Right lobe of liver (tissue), 6 donors: Measurements from ENCODE around the gene ADH7. TPM values are rescaled to one million over a fixed set of nuclear protein-coding genes. Genes with fewer than 3 reads are reported as not detected.

ENCODE experiments used
- ATAC-seq, 4 donors: fragments of 200-7000 bp; cut with Tn5 transposase; one replicate each; pipeline ENCODE4 v1.9.1; 2020; ENCODE audit warnings: mild to moderate bottlenecking in 4 of 4, moderate library complexity in 4 of 4
- DNase-seq, 3 donors: peaks; one replicate each; pipeline ENCODE4 v3.0.0-alpha.2; 2020
- H3K27ac ChIP-seq, 3 donors: fragments of 200-600 bp; one replicate each; pipeline ENCODE4 v1.8.0; 2022
- H3K27me3 ChIP-seq, 2 donors: fragments of 200-600 bp; one replicate each; pipeline ENCODE4 v1.8.0; 2022
- H3K36me3 ChIP-seq, 4 donors: fragments of 200-600 bp; sonication (generic) in 1 of 4; one replicate each; pipeline versions ENCODE4 v1.5.1 to v1.8.0; 2017 to 2022; ENCODE audit warnings: control low read depth in 1 of 4
- H3K4me1 ChIP-seq, 4 donors: fragments of 200-600 bp; sonication (generic) in 1 of 4; one replicate each; pipeline versions ENCODE4 v1.5.1 to v1.8.0; 2017 to 2022; ENCODE audit warnings: control low read depth in 1 of 4
- H3K4me3 ChIP-seq, 3 donors: fragments of 200-600 bp; one replicate each; pipeline ENCODE4 v1.8.0; 2022
- H3K9me3 ChIP-seq, 4 donors: fragments of 200-600 bp; sonication (generic) in 1 of 4; one replicate each; pipeline versions ENCODE4 v1.5.1 to v1.8.0; 2017 to 2022; ENCODE audit warnings: control low read depth in 1 of 4
- CTCF ChIP-seq, 4 donors: fragments of 200-600 bp in 3 of 4; fragments of 450-650 bp in 1 of 4; IDR thresholded peaks; one replicate each; pipeline versions ENCODE4 v1.5.1 to v1.8.0; 2016 to 2022; ENCODE audit warnings: antibody characterized with exemption in 4 of 4, mild to moderate bottlenecking in 2 of 4
- POLR2A ChIP-seq: fragments of 450-650 bp; IDR thresholded peaks from one replicate; pipeline ENCODE4 v1.6.1; 2017; ENCODE audit warnings: antibody characterized with exemption, mild to moderate bottlenecking
- WGBS: methylation state at CpG from one replicate; pipeline ENCODE4 v1.1.6; 2018; ENCODE audit warnings: low coverage, low lambda C conversion rate; ENCODE audit not compliant: insufficient coverage; ENCODE audit errors: missing lambda C conversion rate; 5-methylcytosine and 5-hydroxymethylcytosine counted together
- intact Hi-C, 2 donors: fragments of 100-400 bp; cut with DNase I; formaldehyde crosslinking; loops; one replicate each; pipeline versions ENCODE4 v1.11.2 to v1.14.1; 2022
- total RNA-seq, 6 experiments: library from RNA; depleted of rRNA in 2 of 6; stranded (reverse); fragments of >200 nt in 2 of 6; fragmentation: NEBNext Ultra II Directional in 3 of 6; extraction: Animal tissue kit (Norgen Biotek cat#: 25700) in 3 of 6; gene quantifications; one replicate each; pipeline versions ENCODE4 v1.1.0 to v1.2.4, GENCODE V29; 2016 to 2023
- donor health status: DM: no; HTN: yes; CAD: no.
- donor health status: DM: no; HTN: no; CAD: no.
- donor health status: DM: no; HTN: no; CAD: no.
- donor health status: DM: no; HTN: yes; CAD: no.
- donor health status: DM: no; HTN: yes; CAD: no.

The ADH7 gene
- total RNA-seq, 6 experiments from 2014 or later, result 0.42 TPM; not detected in 5

GRCh38 chr4:99399017-99399416 is 36.1 kb downstream of the ADH7 start:
- Histone ChIP-seq H3K36me3 (no peaks in the 10 kb centered on the region), H3K4me1 (peaks cover 0 to 24% (median 10%) of the 10 kb centered on the region in 4 donors), H3K4me3 (no peak overlapping the region), H3K9me3 (no peaks in the 10 kb centered on the region), H3K27me3 (no peaks in the 10 kb centered on the region), H3K27ac (no peak overlapping the region)
- intact Hi-C loops, result no loop called here
- ATAC-seq, result no peak
- WGBS, result 33% methylated on average over 1 of the region's 1 CpG
- no peak for TF ChIP-seq POLR2A
- no peak for TF ChIP-seq CTCF (IDR thresholded peaks at IDR 0.05)
- no peak for DNase-seq

- H3K36me3 ChIP-seq, result no peaks in the 10 kb centered on the region
- intact Hi-C loops, result no loop called here
- no peaks in the 10 kb centered on the region for H3K9me3 ChIP-seq
- no peaks in the 10 kb centered on the region for H3K27me3 ChIP-seq
- no peak overlapping the region for H3K4me3 ChIP-seq
- TF ChIP-seq CTCF (IDR thresholded peaks at IDR 0.05), result no peak
- TF ChIP-seq POLR2A, result no peak
- ATAC-seq (peak; percentile 27 to 68 (median 56)), DNase-seq (no peak)
- 36% methylated on average over 3 of the region's 3 CpGs for whole genome bisulfite sequencing
- H3K27ac ChIP-seq, result peak overlapping the region; percentile 12 to 37 (median 30)
- peaks cover 0 to 10% (median 4%) of the 10 kb centered on the region in 4 donors for H3K4me1 ChIP-seq
Measured at GRCh38 chr4:99395595-99396364, 39.4 kb downstream of the ADH7 start.

- TF ChIP-seq CTCF (IDR thresholded peaks at IDR 0.05) (no peak), POLR2A (no peak)
- Histone ChIP-seq H3K4me3 (no peak overlapping the region), H3K27ac (peak overlapping the region; percentile 12 to 37 (median 30)), H3K9me3 (no peaks in the 10 kb centered on the region), H3K36me3 (no peaks in the 10 kb centered on the region), H3K4me1 (peaks cover 0 to 10% (median 4%) of the 10 kb centered on the region in 4 donors), H3K27me3 (no peaks in the 10 kb centered on the region)
- intact Hi-C loops, result no loop called here
- no peak for DNase-seq
- peak; percentile 32 to 88 (median 52) for ATAC-seq
Measured at GRCh38 chr4:99394896-99395295, 40.2 kb downstream of the ADH7 start.

- 75% methylated on average over 1 of the region's 1 CpG for WGBS
- H3K36me3 ChIP-seq, result no peaks in the 10 kb centered on the region
- TF ChIP-seq CTCF (IDR thresholded peaks at IDR 0.05), result no peak
- TF ChIP-seq POLR2A, result no peak
- no peak overlapping the region for H3K27ac ChIP-seq
- peak in 2 of 4 donors; percentile 11 to 18 for ATAC-seq
- DNase-seq, result no peak
- no peak overlapping the region for H3K4me3 ChIP-seq
- intact Hi-C loops, result no loop called here
- peaks cover 0 to 1% (median 0%) of the 10 kb centered on the region in 4 donors for H3K9me3 ChIP-seq
- no peaks in the 10 kb centered on the region for H3K27me3 ChIP-seq
- H3K4me1 ChIP-seq, result peaks cover 0 to 4% (median 2%) of the 10 kb centered on the region in 4 donors
Measured at GRCh38 chr4:99390055-99390454, 45.1 kb downstream of the ADH7 start.
